Mucosa of descending colon (tissue), 3 donors: ENCODE measurements around the gene TTLL3. TPM values are rescaled to one million over a fixed set of nuclear protein-coding genes. Genes with fewer than 3 reads are reported as not detected.
A peak's percentile ranks its signal among the peaks of the same experiment; 100 is the strongest.

Experiments used
- ATAC-seq: fragments of 200-7000 bp; cut with Tn5 transposase; one replicate; pipeline ENCODE4 v1.9.1; 2020; ENCODE audit warnings: mild to moderate bottlenecking, moderate library complexity
- DNase-seq, 3 donors: peaks; one replicate each; pipeline ENCODE4 v3.0.0-alpha.2; 2020
- H3K36me3 ChIP-seq: fragments of 200-600 bp; one replicate; pipeline ENCODE4 v1.8.0; 2021; ENCODE audit warnings: low read depth, mild to moderate bottlenecking
- H3K4me1 ChIP-seq: fragments of 200-600 bp; one replicate; pipeline ENCODE4 v1.8.0; 2021; ENCODE audit warnings: low read depth, mild to moderate bottlenecking
- H3K4me3 ChIP-seq: fragments of 200-600 bp; one replicate; pipeline ENCODE4 v1.8.0; 2021; ENCODE audit warnings: mild to moderate bottlenecking
- H3K9me3 ChIP-seq: fragments of 200-600 bp; one replicate; pipeline ENCODE4 v1.8.0; 2021; ENCODE audit warnings: mild to moderate bottlenecking
- CTCF ChIP-seq: fragments of 200-600 bp; IDR thresholded peaks from one replicate; pipeline ENCODE4 v1.8.0; 2022; ENCODE audit warnings: antibody characterized with exemption, mild to moderate bottlenecking
- intact Hi-C, 2 donors: fragments of 100-400 bp; cut with DNase I in 1 of 2; cut with micrococcal nuclease in 1 of 2; formaldehyde crosslinking; loops; one replicate each; pipeline versions ENCODE4 v1.11.0 to v1.11.1; 2022; cut with DNase I, micrococcal nuclease
- total RNA-seq, 3 donors: library from RNA; stranded (reverse); fragmentation: NEBNext Ultra II Directional in 2 of 3; extraction: Animal tissue kit (Norgen Biotek cat#: 25700) in 2 of 3; gene quantifications; one replicate each; pipeline versions ENCODE4 v1.2.1 to v1.2.4, GENCODE V29; 2021 to 2023
- donor health status: DM: no; HTN: no; CAD: no; lungs with moderate emphysema.
- donor health status: DM: no; HTN: no; CAD: no.
- donor health status: DM: no; HTN: yes; CAD: no.

TTLL3 gene
- total RNA-seq, 3 donors from 2014 or later: 37.0 to 63.9 (median 47.7) TPM

- peak; percentile 93 for ATAC-seq
- Histone ChIP-seq H3K9me3 (no peaks in the 10 kb centered on the region), H3K4me3 (peak within 1 kb of the TSS; percentile 98), H3K36me3 (peaks cover 2% of the 10 kb centered on the region), H3K4me1 (peaks cover 9% of the 10 kb centered on the region)
- intact Hi-C loops: no loop called here
- TF ChIP-seq CTCF: no peak
- DNase-seq: peak; percentile 95 to 96 (median 96)
Observed at GRCh38 chr3:9792405-9793160, 17.5 kb upstream of the TTLL3 start, which contains the start of the genes ARPC4 and TADA3. Gene ARPC4, plus strand, starts transcription at chr3:9793082. Its CDS starts 40 bp downstream, at chr3:9793122. Gene TADA3, minus strand, starts transcription at chr3:9792473. Its CDS starts 1,007 bp downstream, at chr3:9791466.

- H3K4me3 ChIP-seq: peak overlapping the region; percentile 98
- peaks cover 9% of the 10 kb centered on the region for H3K36me3 ChIP-seq
- H3K4me1 ChIP-seq: peaks cover 9% of the 10 kb centered on the region
- ATAC-seq (peak; percentile 60), DNase-seq (peak in 1 of 3 donors; percentile 59)
- no peak for TF ChIP-seq CTCF
- H3K9me3 ChIP-seq: no peaks in the 10 kb centered on the region
- intact Hi-C loops: no loop called here
Observed at GRCh38 chr3:9793161-9793781, 16.8 kb upstream of the TTLL3 start.

- TF ChIP-seq CTCF: no peak
- ATAC-seq (no peak), DNase-seq (no peak)
- Histone ChIP-seq H3K36me3 (peaks cover 12% of the 10 kb centered on the region), H3K4me1 (peaks cover 9% of the 10 kb centered on the region), H3K4me3 (no peak overlapping the region), H3K9me3 (no peaks in the 10 kb centered on the region)
- intact Hi-C loops: no loop called here
Observed at GRCh38 chr3:9794400-9794799, 15.7 kb upstream of the TTLL3 start.

- intact Hi-C loops: no loop called here
- no peak for DNase-seq
- Histone ChIP-seq H3K4me1 (peaks cover 9% of the 10 kb centered on the region), H3K4me3 (no peak overlapping the region), H3K9me3 (no peaks in the 10 kb centered on the region), H3K36me3 (peaks cover 12% of the 10 kb centered on the region)
- TF ChIP-seq CTCF: no peak
- ATAC-seq: no peak
Observed at GRCh38 chr3:9795207-9795606, 14.9 kb upstream of the TTLL3 start.

- H3K9me3 ChIP-seq: no peaks in the 10 kb centered on the region
- peaks cover 3% of the 10 kb centered on the region for H3K4me1 ChIP-seq
- intact Hi-C loops: no loop called here
- peaks cover 19% of the 10 kb centered on the region for H3K36me3 ChIP-seq
- no peak overlapping the region for H3K4me3 ChIP-seq
- TF ChIP-seq CTCF: no peak
- DNase-seq: no peak
- ATAC-seq: no peak
Observed at GRCh38 chr3:9797196-9797945, 12.7 kb upstream of the TTLL3 start.
